HG03025 (cell line): ENCODE data around the gene POFUT1.
"Not testable (repeated sequence)": the region's sequence is repeated elsewhere in the genome, so short reads cannot be mapped to it uniquely, and the experiment has no call there.

ENCODE experiments used
- ATAC-seq: cut with Tn5 transposase; IDR thresholded peaks from one replicate; pipeline ENCODE4 v1.9.1; 2021; ENCODE audit warnings: mild to moderate bottlenecking, moderate library complexity; ENCODE audit not compliant: unreplicated experiment, low FRiP score

Gene POFUT1

GRCh38 chr20:32207626-32208498 lies at the start of gene POFUT1, which contains the start of gene PLAGL2:
TSS of gene POFUT1 (plus strand) at chr20:32207880. CDS start at chr20:32207942, 62 bp downstream.
TSS of gene PLAGL2 (minus strand) at chr20:32207743. CDS start at chr20:32202178, 5,565 bp downstream.
- peak; percentile 87 for ATAC-seq

- ATAC-seq = no peak
These were observed 49.3 kb upstream of the POFUT1 start for GRCh38 chr20:32158351-32158750.

- no peak for ATAC-seq
These were observed 48.6 kb upstream of the POFUT1 start for GRCh38 chr20:32158943-32159660.

GRCh38 chr20:32159766-32160221 lies 47.9 kb upstream of the POFUT1 start:
- ATAC-seq = no peak

- no peak for ATAC-seq
These were observed 47.3 kb upstream of the POFUT1 start for GRCh38 chr20:32160341-32160740.

- ATAC-seq = no peak
These were observed 45.3 kb upstream of the POFUT1 start for GRCh38 chr20:32162351-32162750.

GRCh38 chr20:32163951-32164350 lies 43.7 kb upstream of the POFUT1 start:
- ATAC-seq = no peak

- ATAC-seq = no peak
These were observed 42.5 kb upstream of the POFUT1 start for GRCh38 chr20:32164984-32165735.

GRCh38 chr20:32165836-32166545 lies 41.7 kb upstream of the POFUT1 start:
- no peak for ATAC-seq

- no peak for ATAC-seq
These were observed 40.1 kb upstream of the POFUT1 start for GRCh38 chr20:32167552-32167951.

- no peak for ATAC-seq
These were observed 39.3 kb upstream of the POFUT1 start for GRCh38 chr20:32168184-32168910.

- ATAC-seq = not testable (repeated sequence)
These were observed 30.0 kb upstream of the POFUT1 start for GRCh38 chr20:32177696-32178095.

- ATAC-seq = no peak
These were observed 28.2 kb upstream of the POFUT1 start for GRCh38 chr20:32179515-32179914.

GRCh38 chr20:32179934-32180333 lies 27.7 kb upstream of the POFUT1 start:
- no peak for ATAC-seq

- ATAC-seq = no peak
These were observed 26.1 kb upstream of the POFUT1 start for GRCh38 chr20:32181606-32182005.

GRCh38 chr20:32183947-32184635 lies 23.6 kb upstream of the POFUT1 start:
- no peak for ATAC-seq

GRCh38 chr20:32184961-32185603 lies 22.6 kb upstream of the POFUT1 start:
- no peak for ATAC-seq

- ATAC-seq = no peak
These were observed 21.2 kb upstream of the POFUT1 start for GRCh38 chr20:32186506-32186905.
